Ammon's horn (tissue), 1 donor: ENCODE results near the gene TTC16.
A peak's percentile ranks its signal among the peaks of the same experiment; 100 is the strongest.
"Not testable (repeated sequence)": the region's sequence is repeated elsewhere in the genome, so short reads cannot be mapped to it uniquely, and the experiment has no call there.

Source experiments
- DNase-seq: peaks from one replicate; pipeline ENCODE4 v3.0.0-alpha.2; 2016; ENCODE audit warnings: low spot score

The TTC16 gene

GRCh38 chr9:127744398-127745110 is 28.7 kb downstream of the TTC16 start:
- no peak for DNase-seq

DNA sequence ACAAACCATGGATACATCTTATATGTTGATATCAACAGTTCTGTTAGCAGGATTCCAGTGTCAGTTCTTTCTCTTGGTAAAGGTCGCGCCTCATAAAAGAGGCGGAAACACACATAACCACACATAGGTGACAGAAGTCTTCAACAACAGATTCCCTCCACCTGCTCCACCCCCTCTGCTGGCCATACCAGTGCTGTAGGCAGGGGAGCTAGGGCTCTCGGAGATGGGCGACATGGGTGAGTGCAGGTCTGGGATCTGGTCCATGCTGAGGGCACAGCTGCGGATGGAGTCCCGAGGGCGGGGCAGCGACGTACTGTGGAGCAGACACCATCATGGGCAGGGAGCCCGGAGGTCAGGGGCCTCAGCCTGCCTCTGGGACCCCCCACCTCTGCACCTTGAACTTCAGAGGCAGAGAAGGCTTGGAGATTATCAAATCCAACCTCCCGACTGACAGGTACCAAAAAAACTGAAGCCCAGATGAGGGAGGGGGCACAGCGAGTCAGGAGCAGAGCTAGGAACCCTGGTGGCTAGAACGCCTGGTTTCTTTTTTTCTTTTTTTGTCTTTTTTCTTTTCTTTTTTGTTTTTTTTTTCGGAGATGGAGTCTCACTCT is 31.2 kb downstream of the TTC16 start:
- no peak for DNase-seq

DNA sequence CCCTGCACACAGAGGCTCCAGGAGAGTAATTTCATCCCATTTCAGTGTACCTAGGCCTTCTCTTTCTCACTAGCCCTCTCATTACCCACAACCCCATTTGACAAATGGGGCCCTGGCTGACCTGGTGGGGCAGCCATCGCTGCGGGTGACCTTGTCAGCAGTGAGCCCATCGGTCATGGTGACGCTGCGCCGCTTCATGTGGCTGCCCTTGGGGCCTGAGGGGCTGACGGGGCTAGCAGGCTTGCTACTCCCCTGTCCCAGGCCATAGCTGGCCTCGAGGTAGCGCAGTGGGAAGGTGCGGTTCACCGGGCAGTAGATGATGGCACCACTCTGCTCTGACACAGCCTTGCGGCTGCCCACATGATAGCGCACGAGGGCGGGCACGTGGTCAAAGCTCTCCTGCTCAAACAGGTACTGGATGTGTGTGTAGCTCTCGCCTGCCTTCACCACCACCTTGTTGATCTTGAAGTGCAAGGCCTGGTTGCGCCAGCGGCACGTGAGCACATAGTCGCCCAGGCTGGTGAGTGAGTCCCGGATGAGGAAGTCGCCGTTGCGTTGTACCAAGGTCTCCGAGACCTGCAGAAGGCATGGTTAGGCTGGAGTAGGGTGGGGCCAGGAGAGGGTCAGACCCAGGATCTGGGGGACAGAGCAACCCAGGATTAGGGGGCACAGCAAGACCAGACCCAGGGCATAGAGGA is 33.4 kb downstream of the TTC16 start:
- no peak for DNase-seq

DNA sequence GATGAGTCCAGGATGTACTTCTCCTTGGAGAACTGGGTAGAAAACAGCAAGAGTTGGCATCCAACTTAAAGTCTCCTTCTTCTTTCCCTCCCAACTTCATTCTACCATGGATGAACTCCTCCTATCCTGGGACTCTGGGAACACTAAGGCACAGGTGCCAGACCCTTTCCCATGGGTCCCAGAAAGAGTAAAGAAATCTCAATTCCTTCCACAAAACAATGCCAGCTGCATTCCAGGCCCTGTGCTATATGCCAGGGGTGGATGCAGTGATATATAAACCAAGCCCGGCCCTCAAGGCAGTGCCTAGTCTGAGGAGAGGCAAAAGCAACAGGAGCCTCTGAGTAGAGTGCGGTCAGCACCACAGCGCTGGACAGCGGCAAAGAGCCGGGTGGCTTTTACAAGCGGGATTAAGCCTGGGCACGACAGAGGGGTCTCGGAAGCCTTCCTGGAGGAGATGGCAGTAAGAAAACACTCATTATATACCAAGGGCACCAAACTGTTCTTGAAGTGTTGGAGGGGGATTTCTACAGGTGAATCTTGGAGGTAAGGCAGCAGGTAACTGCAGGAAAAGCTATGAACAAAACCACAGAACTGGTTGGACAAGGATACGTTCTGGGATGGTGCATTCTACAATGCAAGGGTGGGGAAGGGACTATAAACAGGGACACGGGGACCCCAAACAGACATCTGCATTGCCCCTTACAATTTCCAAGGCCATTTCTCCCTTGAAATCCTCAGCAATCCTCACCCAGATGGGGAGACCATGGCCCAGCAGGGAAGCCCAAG is 35.6 kb downstream of the TTC16 start:
- no peak for DNase-seq

- DNase-seq, result no peak
Observed at GRCh38 chr9:127753148-127753547, 37.3 kb downstream of the TTC16 start.

- no peak for DNase-seq
Observed at GRCh38 chr9:127753622-127754021, 37.7 kb downstream of the TTC16 start.

DNA sequence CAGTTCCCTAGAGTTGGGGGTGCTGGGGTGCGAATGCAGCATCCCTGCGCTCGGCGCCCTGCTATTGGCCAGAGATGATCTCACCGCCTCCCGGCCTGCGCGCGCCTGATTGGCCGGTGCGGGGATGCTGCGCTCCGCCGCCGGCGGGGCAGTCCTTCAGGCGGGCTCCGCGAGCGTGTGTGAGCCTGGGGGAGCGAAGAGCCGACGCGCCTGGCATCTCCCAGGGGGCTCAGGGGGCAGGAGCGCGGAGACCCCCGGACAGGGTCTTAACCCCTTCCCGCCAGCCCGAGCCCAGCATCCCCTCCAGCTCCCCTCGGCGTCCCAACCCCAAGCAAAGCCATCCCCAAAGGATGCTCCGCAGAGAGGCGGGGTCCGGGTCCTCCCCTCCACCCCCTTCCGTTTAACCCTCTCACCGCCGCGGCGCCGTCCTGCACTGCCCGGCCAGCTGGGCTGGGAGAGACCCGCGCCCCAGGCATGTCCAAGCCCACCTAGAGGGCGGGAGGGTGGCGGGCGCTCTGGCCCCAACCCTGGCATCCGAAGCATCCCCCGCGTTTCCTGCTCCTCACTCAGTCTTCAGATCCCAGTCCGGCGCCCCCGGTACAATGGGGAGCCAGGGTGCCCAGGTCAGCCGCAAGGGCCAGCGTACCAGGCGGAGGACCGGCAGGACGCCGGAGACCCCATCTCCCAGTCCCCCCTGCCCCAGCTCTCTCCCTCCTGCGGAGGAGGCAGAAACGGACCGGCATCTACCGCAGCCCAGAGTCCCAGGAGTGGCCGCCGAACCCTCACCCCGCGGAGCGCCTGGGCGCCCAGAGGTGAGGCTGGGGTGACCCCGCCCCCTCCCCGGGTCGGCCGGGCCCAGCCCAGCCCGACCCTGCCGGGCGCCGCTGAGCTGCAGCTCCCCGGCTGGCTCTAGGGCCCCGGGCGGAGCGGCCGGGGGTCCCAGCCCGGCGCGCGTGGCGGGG is 38.5 kb downstream of the TTC16 start:
- DNase-seq, result peak; percentile 76

DNA sequence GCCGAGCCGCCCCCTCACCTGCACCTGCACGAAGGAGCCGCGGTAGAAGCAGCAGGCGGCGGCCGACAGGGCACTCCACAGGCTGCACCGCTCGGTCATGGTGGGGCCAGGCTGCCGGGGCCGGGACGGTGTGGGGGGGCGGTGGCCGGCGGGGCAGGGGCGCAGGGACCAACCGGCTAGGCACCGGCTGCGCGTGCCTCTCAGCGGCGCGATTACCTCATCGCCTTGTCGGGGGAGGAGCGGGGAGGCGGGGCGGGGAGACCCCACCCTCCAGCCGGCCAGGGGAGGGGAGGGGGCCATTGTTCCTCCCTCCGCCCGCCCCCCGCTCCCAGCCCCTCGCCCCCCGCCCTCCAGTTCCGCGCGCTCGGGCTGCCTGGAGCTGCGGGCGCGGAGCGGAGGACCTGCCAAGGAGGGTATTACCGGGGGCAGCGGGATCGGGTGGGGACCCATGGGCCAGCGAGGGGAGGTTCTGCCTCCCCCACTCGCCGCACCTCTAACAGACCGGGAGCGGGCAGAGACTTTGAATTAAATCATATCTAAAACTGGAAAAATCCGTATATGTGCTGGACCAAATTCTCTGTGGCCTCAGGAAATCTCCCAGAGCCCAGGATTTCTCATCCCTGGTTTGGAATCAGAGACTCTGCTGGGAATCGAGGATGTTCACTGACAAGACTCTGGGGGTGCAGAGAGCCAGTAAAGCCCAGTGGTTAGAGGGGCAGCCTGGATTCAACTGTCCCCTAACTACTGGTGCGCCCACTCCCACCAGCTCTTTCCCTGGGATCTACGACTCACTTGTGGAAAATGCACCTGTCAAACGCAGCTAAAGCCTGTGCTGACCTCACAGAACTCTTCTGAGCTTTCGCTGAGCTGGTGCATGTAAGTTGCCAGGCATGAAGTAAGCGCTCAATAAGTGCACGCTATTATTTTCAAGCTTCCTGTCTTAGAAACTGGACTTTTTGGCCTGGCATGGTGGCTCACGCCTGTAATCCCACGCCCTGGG is 39.5 kb downstream of the TTC16 start:
- no peak for DNase-seq

- no peak for DNase-seq
Observed at GRCh38 chr9:127756233-127756632, 40.4 kb downstream of the TTC16 start.

- DNase-seq, result not testable (repeated sequence)
Observed at GRCh38 chr9:127756776-127757175, 40.9 kb downstream of the TTC16 start.

DNA sequence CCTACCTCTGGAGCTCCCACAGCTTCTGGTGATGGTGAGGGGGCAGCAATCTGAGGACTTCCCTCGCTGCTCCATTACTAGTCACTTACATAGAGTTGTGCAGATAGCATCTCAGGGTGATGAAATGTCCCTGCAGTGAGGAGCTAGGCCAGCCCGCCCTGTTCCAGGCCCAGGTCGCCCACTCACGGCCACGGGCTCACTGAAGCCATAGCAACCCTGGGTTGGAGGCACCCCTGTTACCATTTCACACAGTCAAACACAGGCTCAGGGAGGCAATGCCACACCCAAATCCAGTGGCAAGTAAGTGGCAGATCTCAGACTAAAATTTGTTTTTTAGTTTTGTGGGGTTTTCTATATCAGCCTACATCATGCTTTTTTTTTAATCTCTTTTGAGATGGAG is 43.0 kb downstream of the TTC16 start:
- no peak for DNase-seq

- DNase-seq, result no peak
Observed at GRCh38 chr9:127761061-127761460, 45.2 kb downstream of the TTC16 start.

DNA sequence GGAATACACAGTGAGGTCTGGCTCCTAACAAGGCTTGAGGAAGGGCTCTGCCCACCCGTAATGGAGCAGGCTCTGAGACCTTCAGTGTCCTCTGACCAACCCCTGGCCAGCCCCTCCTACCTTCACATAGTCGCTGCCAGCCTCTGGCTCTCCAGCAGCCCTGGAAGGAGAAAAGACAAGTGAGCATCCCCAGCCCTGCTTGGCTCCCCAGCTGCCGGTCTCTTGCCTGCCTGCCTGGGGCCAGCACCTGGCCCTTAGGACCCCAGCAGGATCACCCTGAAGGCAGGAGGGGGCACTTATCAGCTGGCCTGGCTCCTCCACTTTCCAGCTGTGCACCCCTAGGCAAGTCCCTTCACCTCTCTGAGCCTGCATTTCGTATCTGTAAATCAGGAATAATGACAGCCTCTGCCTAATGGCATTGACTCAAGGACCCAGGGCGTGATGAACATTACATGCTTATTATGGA is 45.6 kb downstream of the TTC16 start:
- no peak for DNase-seq

DNA sequence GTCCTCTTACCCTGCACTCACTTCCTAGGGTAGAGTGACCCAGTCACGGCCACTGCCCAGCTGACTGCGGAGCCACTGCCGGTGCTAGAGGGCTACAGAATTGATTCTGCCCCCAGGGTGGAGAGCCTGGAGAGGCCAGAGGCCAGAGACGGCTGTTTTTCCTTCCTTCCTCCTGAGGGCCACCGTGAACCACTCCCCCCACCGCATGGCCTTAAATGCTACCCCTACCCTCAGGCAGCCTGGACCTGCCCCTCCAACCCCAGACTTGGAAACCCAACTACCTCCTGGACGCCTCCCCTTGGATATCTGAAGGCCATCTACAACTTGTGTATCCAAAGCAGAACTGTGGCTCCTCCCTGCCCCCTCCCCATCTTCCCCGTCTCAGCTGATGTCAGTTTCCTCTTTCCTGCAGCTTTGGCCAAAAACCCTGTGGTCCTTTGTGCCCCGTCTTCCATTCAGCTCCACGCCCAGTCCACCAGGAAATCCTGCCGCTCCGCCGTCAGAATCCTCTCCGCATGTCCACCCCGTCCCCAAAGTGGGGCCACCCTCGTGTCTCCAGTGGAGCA is 46.3 kb downstream of the TTC16 start:
- peak; percentile 67 for DNase-seq

DNA sequence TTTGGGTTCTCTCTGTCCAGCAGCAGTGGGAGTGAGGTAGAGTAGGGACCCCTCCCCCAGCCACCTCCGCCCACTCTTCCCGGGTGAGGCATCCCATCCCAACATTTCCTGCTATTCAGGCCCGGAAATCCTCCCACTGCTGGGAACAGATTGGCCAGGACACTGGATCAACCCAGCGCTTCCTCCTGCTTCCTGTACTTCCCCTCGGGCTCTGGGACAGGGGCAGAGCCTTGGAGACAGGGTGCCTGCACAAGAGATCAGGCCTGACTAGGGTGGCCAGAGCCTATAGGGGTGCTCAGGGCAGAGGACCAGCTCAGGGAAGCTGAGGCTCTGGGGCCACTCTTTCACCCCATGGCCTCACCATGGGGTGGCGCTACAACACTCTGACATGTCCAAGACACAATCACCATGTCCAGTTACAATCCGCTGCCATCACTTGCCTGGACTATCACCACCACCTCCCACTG is 48.1 kb downstream of the TTC16 start:
- DNase-seq, result no peak

GRCh38 chr9:127765418-127765817 is 49.5 kb downstream of the TTC16 start:
- DNase-seq, result no peak

DNA sequence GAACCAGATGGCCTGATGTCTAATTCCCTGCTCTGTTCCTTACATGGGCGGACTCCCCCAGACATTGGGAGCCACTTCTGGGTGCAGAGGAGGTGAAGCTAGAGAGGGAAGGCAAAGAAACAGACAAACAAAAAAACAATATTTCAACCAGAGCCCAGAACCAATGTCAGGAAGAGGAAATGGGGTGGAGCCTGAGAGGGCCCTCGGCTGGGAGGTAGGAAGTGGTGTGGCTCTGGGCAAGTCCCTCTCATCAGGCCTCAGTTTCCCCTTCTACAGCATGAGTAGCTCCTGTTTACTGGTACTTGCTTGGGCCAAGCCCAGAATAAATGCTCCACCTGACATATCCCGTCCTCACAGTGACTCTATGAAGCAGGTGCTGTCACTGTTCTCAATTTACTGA is 51.5 kb downstream of the TTC16 start:
- DNase-seq, result no peak

DNA sequence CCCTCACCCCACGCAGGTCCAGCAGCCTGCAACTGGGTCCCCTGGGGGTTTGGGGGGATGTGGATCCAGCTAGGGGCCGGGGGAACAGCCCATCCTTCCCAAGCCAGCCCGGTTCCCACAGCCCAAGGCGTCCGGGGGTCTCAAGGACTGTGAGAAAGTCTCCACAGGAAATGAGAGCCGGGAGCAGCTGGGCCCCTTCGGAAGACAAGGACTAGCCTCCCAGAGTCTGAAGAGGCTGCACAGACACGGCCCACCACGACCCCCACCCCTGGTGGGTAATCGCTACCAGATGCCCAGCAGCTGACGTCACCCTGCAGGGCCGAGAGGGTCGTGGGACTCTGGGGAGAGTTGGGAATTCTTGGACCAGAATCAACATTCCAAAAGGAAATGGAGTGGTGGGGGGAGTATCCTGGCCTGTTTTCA is 52.0 kb downstream of the TTC16 start:
- no peak for DNase-seq

- no peak for DNase-seq
Observed at GRCh38 chr9:127768698-127769097, 52.8 kb downstream of the TTC16 start.
